HCT116 (cell line): Measurements from ENCODE around the gene EFCAB13.

Source experiments
- CBX3 ChIP-seq: IDR thresholded peaks from 2 replicates; pipeline ENCODE4 v1.6.1; 2012; ENCODE audit warnings: low read depth
- ELF1 ChIP-seq: IDR thresholded peaks from 2 replicates; pipeline ENCODE4 v1.6.1; 2012; ENCODE audit warnings: low read depth, borderline replicate concordance
- EZH2 ChIP-seq: fragments of 200-600 bp; sonication (generic); IDR thresholded peaks from 2 replicates; pipeline ENCODE4 v1.6.1; 2017; ENCODE audit warnings: antibody characterized with exemption, mixed run types
- EZH2phosphoT487 ChIP-seq: fragments of 200-600 bp; IDR thresholded peaks from 2 replicates; pipeline ENCODE4 v1.6.1; 2018; ENCODE audit warnings: antibody characterized with exemption, borderline replicate concordance
- FOSL1 ChIP-seq: IDR thresholded peaks from 2 replicates; pipeline ENCODE4 v1.6.1; 2012; ENCODE audit warnings: low read depth
- POLR2A ChIP-seq: IDR thresholded peaks from 2 replicates; pipeline ENCODE4 v1.7.0; 2011; ENCODE audit warnings: borderline replicate concordance; ENCODE audit not compliant: insufficient read depth, insufficient read length; ENCODE audit errors: extremely low read depth
- POLR2AphosphoS5 ChIP-seq: IDR thresholded peaks from 2 replicates; pipeline ENCODE4 v1.6.1; 2011; ENCODE audit warnings: mild to moderate bottlenecking, low read depth, low read length, moderate library complexity
- SP1 ChIP-seq: IDR thresholded peaks from 2 replicates; pipeline ENCODE4 v1.6.1; 2012; ENCODE audit warnings: low read depth
- TCF7L2 ChIP-seq: IDR thresholded peaks from 2 replicates; pipeline ENCODE4 v1.7.0; 2011; ENCODE audit warnings: borderline replicate concordance, inconsistent platforms; ENCODE audit not compliant: insufficient read depth, insufficient read length; ENCODE audit errors: extremely low read depth
- TF ChIP-seq, protein P1 (sequence below), 3 experiments: fragments of 200-600 bp in 1 of 3; sonication (generic) in 1 of 3; IDR thresholded peaks in 2 of 3; conservative IDR thresholded peaks in 1 of 3; 2 replicates each; pipeline ENCODE4 v1.5.1; 2012 to 2017; ENCODE audit warnings: low read depth in 2 of 3, low read length in 2 of 3, antibody characterized with exemption in 1 of 3, borderline replicate concordance in 1 of 3, control low read depth in 1 of 3, mild to moderate bottlenecking in 1 of 3, mixed read lengths in 1 of 3, mixed run types in 1 of 3, moderate library complexity in 1 of 3; ENCODE audit not compliant: insufficient read depth in 1 of 3
- TF ChIP-seq, protein P2 (sequence below): IDR thresholded peaks from 2 replicates; pipeline ENCODE4 v1.6.1; 2012
- TF ChIP-seq, protein P3 (sequence below): IDR thresholded peaks from 2 replicates; pipeline ENCODE4 v1.6.1; 2012; ENCODE audit warnings: low read depth
- TF ChIP-seq, protein P4 (sequence below): IDR thresholded peaks from 2 replicates; pipeline ENCODE4 v1.6.1; 2011; ENCODE audit warnings: mild to moderate bottlenecking, low read length, moderate library complexity; ENCODE audit not compliant: insufficient replicate concordance; ENCODE audit errors: extremely low read depth
- TF ChIP-seq, protein P5 (sequence below): IDR thresholded peaks from 2 replicates; pipeline ENCODE4 v1.6.1; 2012

DNA sequence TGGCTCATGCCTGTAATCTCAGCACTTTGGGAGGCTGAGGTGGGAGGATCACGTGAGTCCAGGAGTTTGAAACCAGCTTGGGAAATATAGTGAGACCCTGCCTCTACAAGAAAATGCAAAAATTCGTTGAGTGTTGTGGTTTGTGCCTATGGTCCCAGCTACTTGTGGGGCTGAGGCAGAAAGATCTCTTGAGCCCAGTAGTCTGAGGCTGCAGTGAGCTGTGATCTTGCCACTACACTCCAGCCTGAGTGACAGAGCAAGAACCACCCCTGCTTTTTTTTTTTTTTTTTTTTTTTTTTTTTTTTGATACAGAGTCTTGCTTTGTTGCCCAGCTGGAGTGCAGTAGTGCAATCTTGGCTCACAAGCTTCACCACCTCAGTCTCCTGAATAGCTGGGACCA is 36.1 kb upstream of the EFCAB13 start:
- TF ChIP-seq, protein P1, sequence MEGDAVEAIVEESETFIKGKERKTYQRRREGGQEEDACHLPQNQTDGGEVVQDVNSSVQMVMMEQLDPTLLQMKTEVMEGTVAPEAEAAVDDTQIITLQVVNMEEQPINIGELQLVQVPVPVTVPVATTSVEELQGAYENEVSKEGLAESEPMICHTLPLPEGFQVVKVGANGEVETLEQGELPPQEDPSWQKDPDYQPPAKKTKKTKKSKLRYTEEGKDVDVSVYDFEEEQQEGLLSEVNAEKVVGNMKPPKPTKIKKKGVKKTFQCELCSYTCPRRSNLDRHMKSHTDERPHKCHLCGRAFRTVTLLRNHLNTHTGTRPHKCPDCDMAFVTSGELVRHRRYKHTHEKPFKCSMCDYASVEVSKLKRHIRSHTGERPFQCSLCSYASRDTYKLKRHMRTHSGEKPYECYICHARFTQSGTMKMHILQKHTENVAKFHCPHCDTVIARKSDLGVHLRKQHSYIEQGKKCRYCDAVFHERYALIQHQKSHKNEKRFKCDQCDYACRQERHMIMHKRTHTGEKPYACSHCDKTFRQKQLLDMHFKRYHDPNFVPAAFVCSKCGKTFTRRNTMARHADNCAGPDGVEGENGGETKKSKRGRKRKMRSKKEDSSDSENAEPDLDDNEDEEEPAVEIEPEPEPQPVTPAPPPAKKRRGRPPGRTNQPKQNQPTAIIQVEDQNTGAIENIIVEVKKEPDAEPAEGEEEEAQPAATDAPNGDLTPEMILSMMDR (IDR thresholded peaks at IDR 0.05 in 2 of 3, conservative IDR thresholded peaks at IDR 0.05 in 1 of 3; ENCODE audit: borderline replicate concordance in 1 of 3, insufficient read depth in 1 of 3, low read depth in 2 of 3, low read length in 2 of 3), result no peak
- TF ChIP-seq, protein P2, sequence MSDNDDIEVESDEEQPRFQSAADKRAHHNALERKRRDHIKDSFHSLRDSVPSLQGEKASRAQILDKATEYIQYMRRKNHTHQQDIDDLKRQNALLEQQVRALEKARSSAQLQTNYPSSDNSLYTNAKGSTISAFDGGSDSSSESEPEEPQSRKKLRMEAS, result no peak
- no peak for TF ChIP-seq POLR2A
- TF ChIP-seq EZH2, result no peak
- no peak for TF ChIP-seq FOSL1
- TF ChIP-seq POLR2AphosphoS5, result no peak
- TF ChIP-seq EZH2phosphoT487, result no peak
- no peak for TF ChIP-seq SP1
- TF ChIP-seq, protein P3, sequence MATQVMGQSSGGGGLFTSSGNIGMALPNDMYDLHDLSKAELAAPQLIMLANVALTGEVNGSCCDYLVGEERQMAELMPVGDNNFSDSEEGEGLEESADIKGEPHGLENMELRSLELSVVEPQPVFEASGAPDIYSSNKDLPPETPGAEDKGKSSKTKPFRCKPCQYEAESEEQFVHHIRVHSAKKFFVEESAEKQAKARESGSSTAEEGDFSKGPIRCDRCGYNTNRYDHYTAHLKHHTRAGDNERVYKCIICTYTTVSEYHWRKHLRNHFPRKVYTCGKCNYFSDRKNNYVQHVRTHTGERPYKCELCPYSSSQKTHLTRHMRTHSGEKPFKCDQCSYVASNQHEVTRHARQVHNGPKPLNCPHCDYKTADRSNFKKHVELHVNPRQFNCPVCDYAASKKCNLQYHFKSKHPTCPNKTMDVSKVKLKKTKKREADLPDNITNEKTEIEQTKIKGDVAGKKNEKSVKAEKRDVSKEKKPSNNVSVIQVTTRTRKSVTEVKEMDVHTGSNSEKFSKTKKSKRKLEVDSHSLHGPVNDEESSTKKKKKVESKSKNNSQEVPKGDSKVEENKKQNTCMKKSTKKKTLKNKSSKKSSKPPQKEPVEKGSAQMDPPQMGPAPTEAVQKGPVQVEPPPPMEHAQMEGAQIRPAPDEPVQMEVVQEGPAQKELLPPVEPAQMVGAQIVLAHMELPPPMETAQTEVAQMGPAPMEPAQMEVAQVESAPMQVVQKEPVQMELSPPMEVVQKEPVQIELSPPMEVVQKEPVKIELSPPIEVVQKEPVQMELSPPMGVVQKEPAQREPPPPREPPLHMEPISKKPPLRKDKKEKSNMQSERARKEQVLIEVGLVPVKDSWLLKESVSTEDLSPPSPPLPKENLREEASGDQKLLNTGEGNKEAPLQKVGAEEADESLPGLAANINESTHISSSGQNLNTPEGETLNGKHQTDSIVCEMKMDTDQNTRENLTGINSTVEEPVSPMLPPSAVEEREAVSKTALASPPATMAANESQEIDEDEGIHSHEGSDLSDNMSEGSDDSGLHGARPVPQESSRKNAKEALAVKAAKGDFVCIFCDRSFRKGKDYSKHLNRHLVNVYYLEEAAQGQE, result no peak
- TF ChIP-seq TCF7L2, result no peak
- no peak for TF ChIP-seq CBX3
- TF ChIP-seq, protein P4, sequence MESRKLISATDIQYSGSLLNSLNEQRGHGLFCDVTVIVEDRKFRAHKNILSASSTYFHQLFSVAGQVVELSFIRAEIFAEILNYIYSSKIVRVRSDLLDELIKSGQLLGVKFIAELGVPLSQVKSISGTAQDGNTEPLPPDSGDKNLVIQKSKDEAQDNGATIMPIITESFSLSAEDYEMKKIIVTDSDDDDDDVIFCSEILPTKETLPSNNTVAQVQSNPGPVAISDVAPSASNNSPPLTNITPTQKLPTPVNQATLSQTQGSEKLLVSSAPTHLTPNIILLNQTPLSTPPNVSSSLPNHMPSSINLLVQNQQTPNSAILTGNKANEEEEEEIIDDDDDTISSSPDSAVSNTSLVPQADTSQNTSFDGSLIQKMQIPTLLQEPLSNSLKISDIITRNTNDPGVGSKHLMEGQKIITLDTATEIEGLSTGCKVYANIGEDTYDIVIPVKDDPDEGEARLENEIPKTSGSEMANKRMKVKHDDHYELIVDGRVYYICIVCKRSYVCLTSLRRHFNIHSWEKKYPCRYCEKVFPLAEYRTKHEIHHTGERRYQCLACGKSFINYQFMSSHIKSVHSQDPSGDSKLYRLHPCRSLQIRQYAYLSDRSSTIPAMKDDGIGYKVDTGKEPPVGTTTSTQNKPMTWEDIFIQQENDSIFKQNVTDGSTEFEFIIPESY, result no peak
- TF ChIP-seq, protein P5, sequence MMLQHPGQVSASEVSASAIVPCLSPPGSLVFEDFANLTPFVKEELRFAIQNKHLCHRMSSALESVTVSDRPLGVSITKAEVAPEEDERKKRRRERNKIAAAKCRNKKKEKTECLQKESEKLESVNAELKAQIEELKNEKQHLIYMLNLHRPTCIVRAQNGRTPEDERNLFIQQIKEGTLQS, result no peak
- TF ChIP-seq ELF1, result no peak
